T-helper 1 cell treated with Interleukin-12 subunit alpha and Interleukin-12 subunit beta and Interleukin-4 antibody, amounts not matched to agents 30 μg/mL and 1 μg/mL, for 36 hours (primary cell): ENCODE results near the gene F2RL3.
"Not testable (repeated sequence)": the region's sequence is repeated elsewhere in the genome, so short reads cannot be mapped to it uniquely, and the experiment has no call there.

Experiments used
- H3K27ac Mint-ChIP-seq: one replicate; pipeline ENCODE4 v1.8.0; 2021; ENCODE audit warnings: mild to moderate bottlenecking, mixed read lengths
- H3K27me3 Mint-ChIP-seq: one replicate; pipeline ENCODE4 v1.8.0; 2021; ENCODE audit warnings: low read depth, mixed read lengths
- H3K36me3 Mint-ChIP-seq: one replicate; pipeline ENCODE4 v1.8.0; 2021; ENCODE audit warnings: low read depth, mixed read lengths
- H3K4me1 Mint-ChIP-seq: one replicate; pipeline ENCODE4 v1.8.0; 2021; ENCODE audit warnings: low read depth, mixed read lengths
- H3K4me3 Mint-ChIP-seq: one replicate; pipeline ENCODE4 v1.8.0; 2021; ENCODE audit warnings: mild to moderate bottlenecking, moderate library complexity, mixed read lengths
- H3K9me3 Mint-ChIP-seq: one replicate; pipeline ENCODE4 v1.8.0; 2021; ENCODE audit warnings: mixed read lengths

The F2RL3 gene

DNA sequence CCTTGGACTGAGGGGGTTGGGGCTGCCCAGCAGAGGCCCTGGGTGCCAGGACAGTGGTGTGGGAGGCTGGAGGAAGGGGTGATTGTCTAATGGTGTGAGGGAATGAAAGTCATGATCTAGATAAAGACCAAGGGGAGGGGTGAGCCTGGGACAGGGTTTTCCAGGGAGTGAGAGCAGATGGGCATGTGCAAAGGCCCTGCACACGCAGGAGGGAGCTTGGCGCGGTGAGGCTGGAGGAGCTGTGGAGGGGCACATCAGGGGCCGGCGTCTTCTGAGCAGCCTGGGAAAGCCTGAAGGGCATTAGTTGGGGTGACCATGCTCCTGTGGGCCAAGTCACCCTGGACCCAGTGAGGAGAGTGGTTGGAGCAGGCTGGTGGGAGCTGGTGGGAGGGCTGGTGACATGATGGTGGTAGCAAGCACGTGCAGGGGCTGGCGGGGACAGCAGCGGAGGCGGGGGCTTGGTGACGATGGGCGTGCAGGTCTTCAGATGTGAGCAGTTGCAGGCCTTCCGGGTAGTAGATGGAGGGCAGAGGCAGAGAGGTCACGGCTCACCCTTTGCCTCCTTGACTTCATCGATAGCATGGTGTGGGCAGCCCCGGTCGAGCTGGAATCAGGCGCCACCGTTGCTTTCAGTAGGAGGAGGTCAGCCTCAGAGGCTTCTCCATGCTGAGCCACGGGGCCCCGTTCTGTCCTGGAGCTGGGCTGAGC, 20.2 kb upstream of the F2RL3 start:
- H3K27ac Mint-ChIP-seq: no peak overlapping the region

DNA sequence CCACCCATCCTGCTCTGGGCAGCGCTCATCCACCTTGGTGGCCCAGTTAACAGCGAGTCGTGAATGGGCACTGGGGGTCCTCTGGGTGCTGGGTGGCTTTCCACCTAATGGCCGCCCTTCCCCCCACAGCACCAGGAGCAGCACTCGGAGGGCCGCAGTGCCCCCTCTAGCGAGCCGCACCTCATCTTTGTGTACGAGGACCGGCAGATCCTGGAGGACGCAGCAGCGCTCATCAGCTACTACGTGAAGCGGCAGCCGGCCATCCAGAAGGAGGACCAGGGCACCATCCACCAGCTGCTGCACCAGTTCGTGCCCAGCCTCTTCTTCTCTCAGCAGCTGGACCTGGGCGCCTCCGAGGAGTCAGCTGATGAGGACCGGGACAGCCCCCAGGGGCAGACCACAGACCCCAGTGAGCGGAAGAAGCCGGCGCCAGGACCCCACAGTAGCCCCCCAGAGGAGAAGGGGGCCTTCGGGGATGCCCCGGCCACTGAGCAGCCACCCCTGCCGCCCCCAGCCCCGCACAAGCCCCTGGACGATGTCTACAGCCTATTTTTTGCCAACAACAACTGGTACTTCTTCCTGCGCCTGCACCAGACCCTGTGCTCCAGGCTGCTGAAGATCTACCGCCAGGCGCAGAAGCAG, 19.3 kb upstream of the F2RL3 start:
- no peak overlapping the region for H3K27ac Mint-ChIP-seq
- H3K36me3 Mint-ChIP-seq: peaks cover 20% of the 10 kb centered on the region
- H3K4me1 Mint-ChIP-seq: peaks cover 4% of the 10 kb centered on the region
- H3K27me3 Mint-ChIP-seq: no peaks in the 10 kb centered on the region
- no peak overlapping the region for H3K4me3 Mint-ChIP-seq
- H3K9me3 Mint-ChIP-seq: no peaks in the 10 kb centered on the region

More for the DNA sequence above, 20.2 kb upstream of the F2RL3 start:
- no peaks in the 10 kb centered on the region for H3K27me3 Mint-ChIP-seq
- H3K4me1 Mint-ChIP-seq: no peaks in the 10 kb centered on the region
- H3K4me3 Mint-ChIP-seq: no peak overlapping the region
- peaks cover 11% of the 10 kb centered on the region for H3K36me3 Mint-ChIP-seq
- no peaks in the 10 kb centered on the region for H3K9me3 Mint-ChIP-seq

DNA sequence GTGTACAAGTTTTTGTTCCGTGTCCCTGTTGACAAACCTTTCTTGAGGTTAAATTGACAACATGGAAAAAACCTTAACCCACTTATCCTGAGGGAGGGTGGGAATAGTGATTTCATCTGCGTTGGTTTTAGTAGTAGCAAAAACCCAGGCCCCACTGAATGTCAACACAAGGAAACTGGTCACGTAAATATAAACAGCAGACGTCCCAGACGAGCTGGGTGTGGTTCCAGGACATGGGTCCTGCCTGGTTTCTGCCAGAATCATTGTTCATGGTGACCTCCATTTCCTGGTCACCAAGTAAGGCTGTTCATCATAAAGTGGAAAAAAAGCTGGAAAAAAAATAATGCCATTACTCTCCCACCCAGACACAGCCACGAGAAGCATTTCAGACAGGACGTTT, 16.9 kb upstream of the F2RL3 start:
- Mint-ChIP-seq H3K4me1 (peaks cover 14% of the 10 kb centered on the region), H3K9me3 (no peaks in the 10 kb centered on the region), H3K4me3 (no peak overlapping the region), H3K27ac (no peak overlapping the region), H3K27me3 (no peaks in the 10 kb centered on the region), H3K36me3 (peaks cover 30% of the 10 kb centered on the region)

DNA sequence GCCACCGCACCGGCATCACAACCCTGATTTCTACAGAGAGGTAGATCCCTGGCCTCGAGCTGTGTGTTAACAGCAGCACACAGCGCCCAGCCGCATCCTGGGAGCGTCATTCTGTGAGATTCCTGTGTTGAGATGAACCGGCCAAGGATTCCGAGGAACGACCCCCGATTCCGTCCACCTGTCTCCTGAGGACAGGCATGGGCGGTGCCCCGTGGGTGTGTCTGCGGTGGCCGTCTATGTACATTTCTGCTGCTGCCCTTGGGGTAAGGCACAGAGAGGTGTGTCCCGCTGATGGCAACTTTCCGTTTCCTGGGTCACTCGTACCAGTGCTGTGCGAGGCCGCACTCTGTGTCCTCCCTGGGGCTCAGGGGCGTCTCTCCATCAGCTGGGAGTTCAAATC, 16.1 kb upstream of the F2RL3 start:
- no peaks in the 10 kb centered on the region for H3K27me3 Mint-ChIP-seq
- no peaks in the 10 kb centered on the region for H3K9me3 Mint-ChIP-seq
- H3K4me1 Mint-ChIP-seq: peaks cover 21% of the 10 kb centered on the region
- peaks cover 37% of the 10 kb centered on the region for H3K36me3 Mint-ChIP-seq
- no peak overlapping the region for H3K27ac Mint-ChIP-seq
- no peak overlapping the region for H3K4me3 Mint-ChIP-seq

DNA sequence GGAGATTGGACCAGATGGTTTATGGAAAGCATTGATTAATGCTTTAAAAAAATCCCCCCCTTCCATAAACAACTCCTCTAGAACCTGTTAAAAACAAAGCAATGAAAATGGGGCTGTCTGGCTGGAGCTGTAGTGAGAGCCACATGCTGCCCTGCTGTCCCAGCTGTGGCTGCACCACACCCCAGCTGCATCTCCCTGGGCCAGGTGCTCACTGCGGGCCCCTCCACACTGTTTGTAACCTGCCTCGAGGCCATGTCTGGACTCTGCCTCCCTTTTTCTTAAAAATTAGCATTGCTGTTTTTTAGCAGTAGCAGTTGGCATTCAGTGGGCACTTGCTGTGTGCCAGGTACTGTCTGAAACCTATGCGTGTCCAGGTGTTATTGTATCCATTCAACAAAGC, 15.2 kb upstream of the F2RL3 start:
- Mint-ChIP-seq H3K36me3 (peaks cover 35% of the 10 kb centered on the region), H3K4me3 (no peak overlapping the region), H3K27ac (no peak overlapping the region), H3K4me1 (peaks cover 21% of the 10 kb centered on the region), H3K27me3 (no peaks in the 10 kb centered on the region), H3K9me3 (no peaks in the 10 kb centered on the region)

DNA sequence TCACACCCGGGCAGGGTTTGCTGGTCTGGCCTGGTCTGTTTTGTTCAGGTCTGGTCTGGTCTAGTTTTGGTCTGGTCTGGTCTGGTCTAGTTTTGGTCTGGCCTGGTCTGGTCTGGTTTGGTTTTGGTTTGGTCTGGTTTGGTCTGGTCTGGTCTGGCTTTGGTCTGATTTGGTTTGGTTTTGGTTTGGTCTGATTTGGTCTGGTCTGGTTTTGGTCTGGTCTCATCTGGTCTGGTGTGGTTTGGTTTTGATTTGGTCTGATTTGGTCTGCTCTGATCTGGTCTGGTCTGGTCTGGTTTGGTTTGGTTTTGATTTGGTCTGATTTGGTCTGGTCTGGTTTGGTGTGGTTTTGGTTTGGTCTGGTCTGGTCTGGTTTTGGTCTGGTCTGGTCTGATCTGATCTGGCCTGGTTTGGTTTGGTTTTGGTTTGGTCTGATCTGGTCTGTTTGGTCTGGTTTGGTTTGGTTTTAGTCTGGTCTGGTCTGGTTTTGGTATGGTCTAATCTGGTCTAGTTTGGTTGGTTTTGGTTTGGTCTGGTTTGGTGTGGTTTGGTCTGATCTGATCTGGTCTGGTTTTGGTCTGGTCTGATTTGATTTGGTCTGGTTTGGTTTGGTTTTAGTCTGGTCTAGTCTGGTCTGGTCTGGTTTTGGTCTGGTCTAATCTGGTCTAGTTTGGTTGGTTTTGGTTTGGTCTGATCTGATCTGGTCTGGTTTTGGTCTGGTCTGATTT, 14.4 kb upstream of the F2RL3 start:
- H3K4me3 Mint-ChIP-seq: no peak overlapping the region
- peak overlapping the region; percentile 45 for H3K27ac Mint-ChIP-seq
- H3K9me3 Mint-ChIP-seq: no peaks in the 10 kb centered on the region
- no peaks in the 10 kb centered on the region for H3K27me3 Mint-ChIP-seq
- H3K36me3 Mint-ChIP-seq: peaks cover 35% of the 10 kb centered on the region
- H3K4me1 Mint-ChIP-seq: peaks cover 21% of the 10 kb centered on the region

DNA sequence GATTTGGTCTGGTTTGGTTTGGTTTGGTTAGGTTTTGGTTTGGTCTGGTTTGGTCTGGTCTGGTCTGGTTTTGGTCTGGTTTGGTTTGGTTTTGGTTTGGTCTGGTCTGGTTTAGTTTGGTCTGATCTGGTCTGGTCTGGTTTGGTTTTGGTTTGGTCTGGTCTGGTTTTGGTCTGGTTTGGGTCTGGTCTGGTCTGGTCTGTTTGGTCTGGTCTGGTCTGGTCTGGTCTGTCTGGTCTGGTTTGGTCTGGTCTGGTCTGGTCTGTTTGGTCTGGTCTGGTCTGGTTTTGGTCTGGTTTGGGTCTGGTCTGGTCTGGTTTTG, 13.9 kb upstream of the F2RL3 start:
- not testable (repeated sequence) for H3K4me3 Mint-ChIP-seq, H3K27me3 Mint-ChIP-seq, H3K9me3 Mint-ChIP-seq
- Mint-ChIP-seq H3K36me3 (peaks cover 38% of the 10 kb centered on the region), H3K4me1 (peaks cover 21% of the 10 kb centered on the region), H3K27ac (peak overlapping the region; percentile 45)

DNA sequence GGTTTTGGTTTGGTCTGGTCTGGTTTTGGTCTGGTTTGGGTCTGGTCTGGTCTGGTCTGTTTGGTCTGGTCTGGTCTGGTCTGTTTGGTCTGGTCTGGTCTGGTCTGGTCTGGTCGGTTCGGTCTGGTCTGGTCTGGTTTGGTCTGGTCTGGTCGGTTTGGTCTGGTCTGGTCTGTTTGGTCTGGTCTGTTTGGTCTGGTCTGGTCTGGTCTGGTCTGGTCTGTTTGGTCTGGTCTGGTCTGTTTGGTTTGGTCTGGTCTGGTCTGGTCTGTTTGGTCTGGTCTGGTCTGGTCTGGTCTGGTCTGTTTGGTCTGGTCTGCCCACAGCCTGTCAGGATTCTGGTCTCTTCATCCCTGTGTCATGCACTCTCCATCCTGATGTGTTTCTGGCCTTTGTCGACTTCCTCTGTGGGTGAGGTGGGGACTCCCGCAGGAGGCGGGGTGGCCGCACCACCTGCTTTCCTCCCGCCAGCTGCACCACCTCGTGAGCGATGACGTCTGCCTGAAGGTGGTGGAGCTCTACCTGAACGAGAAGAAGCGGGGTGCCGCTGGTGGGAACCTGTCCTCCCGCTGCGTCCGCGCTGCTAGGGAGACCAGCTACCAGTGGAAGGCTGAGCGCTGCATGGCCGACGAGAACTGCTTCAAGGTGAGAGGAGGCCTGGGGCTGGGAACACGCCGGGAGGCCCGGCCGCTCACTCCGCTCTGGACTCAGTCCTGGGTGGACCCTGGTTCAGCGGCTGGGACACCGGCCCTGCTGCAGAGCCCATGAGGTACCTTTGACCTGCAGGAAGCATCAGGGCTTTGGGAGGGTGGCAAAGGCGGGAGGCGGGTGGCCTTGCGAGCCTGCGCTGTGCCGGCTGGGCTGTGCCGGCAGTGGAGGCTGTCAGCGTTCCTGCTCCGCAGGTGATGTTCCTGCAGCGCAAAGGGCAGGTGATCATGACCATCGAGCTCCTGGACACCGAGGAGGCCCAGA, 12.9 kb upstream of the F2RL3 start:
- Mint-ChIP-seq H3K9me3 (peaks cover 7% of the 10 kb centered on the region), H3K4me1 (peaks cover 21% of the 10 kb centered on the region), H3K27ac (peak overlapping the region; percentile 49), H3K4me3 (no peak overlapping the region), H3K27me3 (no peaks in the 10 kb centered on the region), H3K36me3 (peaks cover 45% of the 10 kb centered on the region)

DNA sequence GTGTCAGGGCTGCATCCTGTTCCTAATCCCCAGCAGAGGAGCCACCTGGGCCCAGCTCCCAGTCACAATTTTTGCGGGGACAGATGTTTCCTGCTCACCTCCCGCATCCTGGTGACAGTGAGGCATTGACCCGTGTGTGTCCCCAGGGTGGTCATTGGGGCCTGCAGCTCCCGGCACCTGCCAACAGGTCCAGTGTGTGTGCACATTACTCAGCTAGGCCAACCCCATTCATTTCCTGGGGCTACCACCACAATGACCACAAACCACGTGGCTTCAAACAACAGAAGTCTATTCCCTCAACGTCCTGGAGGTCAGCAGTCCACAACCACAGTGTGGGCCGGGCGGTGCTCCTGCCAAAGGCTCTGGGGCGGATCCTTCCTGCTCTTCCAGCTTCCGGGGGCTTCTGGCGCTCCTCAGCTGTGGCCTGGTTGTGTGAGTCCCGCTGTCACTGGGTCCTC, 11.9 kb upstream of the F2RL3 start:
- H3K27ac Mint-ChIP-seq: no peak overlapping the region
- H3K4me3 Mint-ChIP-seq: no peak overlapping the region
- peaks cover 21% of the 10 kb centered on the region for H3K4me1 Mint-ChIP-seq
- H3K36me3 Mint-ChIP-seq: peaks cover 46% of the 10 kb centered on the region
- H3K27me3 Mint-ChIP-seq: no peaks in the 10 kb centered on the region
- peaks cover 9% of the 10 kb centered on the region for H3K9me3 Mint-ChIP-seq

DNA sequence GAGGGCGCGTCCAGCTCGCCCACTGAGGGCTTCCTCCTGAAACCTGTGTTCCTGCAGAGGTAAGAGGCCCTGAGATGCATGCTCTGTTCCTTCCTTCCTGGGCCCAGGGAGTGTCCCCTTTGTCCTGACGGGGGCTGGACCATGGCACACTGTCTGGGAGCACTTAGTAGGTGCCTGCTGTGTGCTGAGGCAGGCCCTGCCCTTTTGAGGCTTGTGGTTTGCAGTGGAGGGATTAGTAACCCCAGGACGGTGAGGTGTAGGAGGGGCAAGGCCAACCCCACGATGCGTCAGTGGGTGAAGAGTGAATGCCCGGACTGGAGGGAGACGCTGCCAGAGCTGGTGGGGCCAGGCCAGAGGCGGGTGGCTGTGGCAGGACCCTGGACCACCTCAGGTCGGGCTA, 11.2 kb upstream of the F2RL3 start:
- Mint-ChIP-seq H3K4me1 (peaks cover 21% of the 10 kb centered on the region), H3K4me3 (no peak overlapping the region), H3K36me3 (peaks cover 50% of the 10 kb centered on the region), H3K9me3 (peaks cover 16% of the 10 kb centered on the region), H3K27ac (no peak overlapping the region), H3K27me3 (no peaks in the 10 kb centered on the region)

DNA sequence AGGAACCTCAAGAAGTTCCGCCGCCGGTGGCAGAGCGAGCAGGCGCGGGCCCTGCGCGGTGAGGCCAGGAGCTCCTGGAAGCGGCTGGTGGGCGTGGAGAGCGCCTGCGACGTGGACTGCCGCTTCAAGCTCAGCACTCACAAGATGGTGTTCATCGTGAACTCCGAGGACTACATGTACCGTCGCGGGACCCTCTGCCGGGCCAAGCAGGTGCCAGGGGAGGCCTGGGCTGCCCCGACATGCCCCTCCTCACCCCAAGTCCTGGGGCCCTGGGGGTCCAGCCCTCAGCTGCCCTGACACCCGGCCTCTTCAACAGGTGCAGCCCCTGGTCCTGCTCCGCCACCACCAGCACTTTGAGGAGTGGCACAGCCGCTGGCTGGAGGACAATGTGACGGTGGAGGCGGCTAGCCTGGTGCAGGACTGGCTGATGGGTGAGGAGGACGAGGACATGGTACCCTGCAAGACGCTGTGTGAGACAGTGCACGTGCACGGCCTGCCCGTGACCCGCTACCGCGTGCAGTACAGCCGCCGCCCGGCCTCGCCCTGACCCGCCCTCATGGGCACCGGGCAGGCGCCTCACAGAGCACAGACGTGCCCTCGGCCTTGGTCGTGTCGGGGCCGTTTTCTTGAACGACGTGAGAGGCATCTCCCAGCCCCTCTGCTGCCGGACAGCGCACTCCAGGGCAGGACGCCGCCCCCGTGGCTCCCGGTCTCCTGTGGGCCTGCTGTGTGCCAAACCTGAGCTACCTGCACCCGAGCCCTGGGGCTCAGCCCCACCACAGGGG, 10.4 kb upstream of the F2RL3 start:
- H3K4me1 Mint-ChIP-seq: peaks cover 21% of the 10 kb centered on the region
- no peaks in the 10 kb centered on the region for H3K27me3 Mint-ChIP-seq
- no peak overlapping the region for H3K27ac Mint-ChIP-seq
- peaks cover 22% of the 10 kb centered on the region for H3K9me3 Mint-ChIP-seq
- peaks cover 52% of the 10 kb centered on the region for H3K36me3 Mint-ChIP-seq
- H3K4me3 Mint-ChIP-seq: no peak overlapping the region

DNA sequence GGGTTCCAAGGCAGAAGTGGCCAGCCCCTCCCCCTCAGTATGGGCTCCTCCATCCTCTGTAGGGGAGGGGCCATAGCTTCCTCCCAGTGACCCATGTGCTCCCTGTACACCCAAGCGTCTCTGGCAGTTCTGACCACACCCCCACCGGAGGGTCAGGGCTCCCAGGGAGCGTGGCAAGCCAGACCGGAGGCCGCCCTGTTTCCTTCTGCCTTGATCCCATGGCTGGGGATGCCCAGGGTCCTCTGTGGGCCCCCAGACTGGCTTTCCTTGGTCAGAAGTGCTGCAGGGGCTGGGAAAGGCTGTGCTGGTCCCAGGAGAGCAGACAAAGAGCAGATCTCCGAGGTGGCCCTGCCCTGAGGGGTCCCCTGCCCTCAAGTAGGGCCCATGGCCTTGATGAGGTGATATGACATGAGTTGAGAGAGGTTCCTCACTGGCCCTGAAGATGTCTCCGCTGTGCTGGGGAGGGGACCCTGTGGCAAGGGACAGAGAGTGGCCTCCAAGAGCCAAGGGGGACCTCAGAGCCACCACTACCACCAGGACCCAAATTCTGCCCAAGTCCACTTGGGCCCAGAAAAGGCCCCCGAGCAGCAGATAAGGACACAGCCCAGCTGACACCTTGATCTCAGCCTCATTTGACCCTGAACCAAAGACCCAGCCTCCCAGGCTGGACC, 7.8 kb upstream of the F2RL3 start:
- Mint-ChIP-seq H3K4me1 (peaks cover 9% of the 10 kb centered on the region), H3K27ac (no peak overlapping the region), H3K9me3 (peaks cover 22% of the 10 kb centered on the region), H3K36me3 (peaks cover 33% of the 10 kb centered on the region), H3K27me3 (no peaks in the 10 kb centered on the region), H3K4me3 (no peak overlapping the region)

DNA sequence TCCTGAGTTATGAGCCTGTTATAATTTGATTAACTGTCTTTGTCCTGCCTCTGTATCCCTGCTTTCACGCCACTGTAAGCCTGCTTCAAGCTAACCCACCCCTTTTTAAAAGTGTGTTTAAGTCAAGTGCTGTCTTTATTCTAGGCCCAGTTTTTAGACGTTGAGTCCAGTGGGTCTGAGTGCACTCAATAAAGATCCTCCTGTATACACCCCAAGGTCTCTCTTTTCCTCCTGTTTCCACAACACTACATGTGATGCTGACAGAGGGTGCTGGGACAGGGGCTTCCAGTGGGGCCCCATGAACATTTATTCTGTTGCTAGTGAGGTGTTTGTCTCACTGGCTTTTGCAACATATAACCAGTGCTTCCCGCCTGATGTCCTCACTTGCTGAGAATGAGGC, 6.7 kb upstream of the F2RL3 start:
- peaks cover 4% of the 10 kb centered on the region for H3K4me1 Mint-ChIP-seq
- H3K36me3 Mint-ChIP-seq: peaks cover 26% of the 10 kb centered on the region
- H3K27me3 Mint-ChIP-seq: no peaks in the 10 kb centered on the region
- no peak overlapping the region for H3K4me3 Mint-ChIP-seq
- no peak overlapping the region for H3K27ac Mint-ChIP-seq
- peaks cover 22% of the 10 kb centered on the region for H3K9me3 Mint-ChIP-seq
